ENCODE results near the gene PRR18. TPM values are rescaled to one million over a fixed set of nuclear protein-coding genes. Genes with fewer than 3 reads are reported as not detected.

Gene PRR18
- total and polyA plus RNA-seq, 10 donors: 0.03 to 0.30 (median 0.18) TPM; not detected in 6

- 11 to 18% (median 15%) methylated on average over 3 of the region's 3 CpGs for WGBS, 5 donors
- intact Hi-C loops (cut with DNase I; ENCODE audit: low total_unique reads): no loop called here
- DNase-seq: no peak
- H3K27ac ChIP-seq: peak overlapping the region; percentile 96 to 100 (median 99)
- no peaks in the 10 kb centered on the region for H3K9me3 ChIP-seq
- H3K4me1 ChIP-seq: peaks cover 26 to 52% (median 48%) of the 10 kb centered on the region in 6 donors
- peak overlapping the region; percentile 76 to 96 (median 86) for H3K4me3 ChIP-seq
- H3K27me3 ChIP-seq (replicated peaks in 1 of 7): no peaks in the 10 kb centered on the region
- H3K36me3 ChIP-seq: peaks cover 0 to 15% (median 0%) of the 10 kb centered on the region in 6 donors
- no peak for TF ChIP-seq CTCF (IDR thresholded peaks at IDR 0.05 in 8 of 11, conservative IDR thresholded peaks at IDR 0.05 in 3 of 11)
- no peak for TF ChIP-seq POLR2AphosphoS5 (IDR thresholded peaks at IDR 0.05)
- TF ChIP-seq POLR2A (IDR thresholded peaks at IDR 0.05): no peak
Measured at GRCh38 chr6:166343150-166343487, 34.9 kb upstream of the PRR18 start.

GRCh38 chr6:166342349-166343149 is 34.4 kb upstream of the PRR18 start, which contains the start of gene SFT2D1:
Gene SFT2D1 (minus strand): TSS chr6:166342545. CDS start chr6:166342481, 64 bp downstream.
- Histone ChIP-seq H3K27me3 (replicated peaks in 1 of 7) (no peaks in the 10 kb centered on the region), H3K27ac (peak within 1 kb of the TSS; percentile 96 to 100 (median 99)), H3K4me1 (peaks cover 26 to 57% (median 52%) of the 10 kb centered on the region in 6 donors), H3K4me3 (peak within 1 kb of the TSS; percentile 76 to 96 (median 86)), H3K36me3 (peaks cover 0 to 21% (median 3%) of the 10 kb centered on the region in 6 donors), H3K9me3 (no peaks in the 10 kb centered on the region)
- peak; percentile 97 for DNase-seq
- WGBS, 5 donors: 0 to 3% (median 0%) methylated on average over 12 to 73 of the region's 73 CpGs
- intact Hi-C loops (cut with DNase I; ENCODE audit: low total_unique reads): no loop called here
- TF ChIP-seq CTCF (IDR thresholded peaks at IDR 0.05 in 8 of 11, conservative IDR thresholded peaks at IDR 0.05 in 3 of 11) (peak in 4 of 11 experiments; percentile 10 to 35 (median 20)), POLR2A (IDR thresholded peaks at IDR 0.05) (peak; percentile 77 to 94 (median 92)), POLR2AphosphoS5 (IDR thresholded peaks at IDR 0.05) (peak; percentile 99)

GRCh38 chr6:166341977-166342348 is 33.8 kb upstream of the PRR18 start:
- intact Hi-C loops (cut with DNase I; ENCODE audit: low total_unique reads): no loop called here
- H3K9me3 ChIP-seq: no peaks in the 10 kb centered on the region
- 0% methylated on average over 15 to 16 of the region's 16 CpGs for WGBS, 5 donors
- DNase-seq: no peak
- peaks cover 26 to 63% (median 55%) of the 10 kb centered on the region in 6 donors for H3K4me1 ChIP-seq
- peak overlapping the region; percentile 96 to 100 (median 99) for H3K27ac ChIP-seq
- no peaks in the 10 kb centered on the region for H3K27me3 ChIP-seq (replicated peaks in 1 of 7)
- H3K36me3 ChIP-seq: peaks cover 0 to 27% (median 6%) of the 10 kb centered on the region in 6 donors
- peak overlapping the region; percentile 76 to 96 (median 86) for H3K4me3 ChIP-seq
- TF ChIP-seq POLR2A (IDR thresholded peaks at IDR 0.05): no peak
- TF ChIP-seq CTCF (IDR thresholded peaks at IDR 0.05 in 8 of 11, conservative IDR thresholded peaks at IDR 0.05 in 3 of 11): no peak
- TF ChIP-seq POLR2AphosphoS5 (IDR thresholded peaks at IDR 0.05): no peak

- TF ChIP-seq POLR2A (IDR thresholded peaks at IDR 0.05): no peak
- H3K27me3 ChIP-seq (replicated peaks in 1 of 7): no peaks in the 10 kb centered on the region
- H3K4me1 ChIP-seq: peaks cover 26 to 68% (median 57%) of the 10 kb centered on the region in 6 donors
- peak overlapping the region; percentile 76 to 96 (median 86) for H3K4me3 ChIP-seq
- WGBS, 5 donors: 3 to 14% (median 8%) methylated on average over 7 of the region's 7 CpGs
- intact Hi-C loops (cut with DNase I; ENCODE audit: low total_unique reads): no loop called here
- H3K27ac ChIP-seq: peak overlapping the region; percentile 96 to 100 (median 99)
- no peaks in the 10 kb centered on the region for H3K9me3 ChIP-seq
- H3K36me3 ChIP-seq: peaks cover 0 to 32% (median 9%) of the 10 kb centered on the region in 6 donors
- no peak for DNase-seq
Measured at GRCh38 chr6:166341464-166341863, 33.3 kb upstream of the PRR18 start.

Data from spleen (tissue), 11 donors.